ENCODE measurements around the gene DDX41.
A peak's percentile ranks its signal among the peaks of the same experiment; 100 is the strongest.
"Not testable (repeated sequence)": the region's sequence is repeated elsewhere in the genome, so short reads cannot be mapped to it uniquely, and the experiment has no call there.

Gene DDX41

DNA sequence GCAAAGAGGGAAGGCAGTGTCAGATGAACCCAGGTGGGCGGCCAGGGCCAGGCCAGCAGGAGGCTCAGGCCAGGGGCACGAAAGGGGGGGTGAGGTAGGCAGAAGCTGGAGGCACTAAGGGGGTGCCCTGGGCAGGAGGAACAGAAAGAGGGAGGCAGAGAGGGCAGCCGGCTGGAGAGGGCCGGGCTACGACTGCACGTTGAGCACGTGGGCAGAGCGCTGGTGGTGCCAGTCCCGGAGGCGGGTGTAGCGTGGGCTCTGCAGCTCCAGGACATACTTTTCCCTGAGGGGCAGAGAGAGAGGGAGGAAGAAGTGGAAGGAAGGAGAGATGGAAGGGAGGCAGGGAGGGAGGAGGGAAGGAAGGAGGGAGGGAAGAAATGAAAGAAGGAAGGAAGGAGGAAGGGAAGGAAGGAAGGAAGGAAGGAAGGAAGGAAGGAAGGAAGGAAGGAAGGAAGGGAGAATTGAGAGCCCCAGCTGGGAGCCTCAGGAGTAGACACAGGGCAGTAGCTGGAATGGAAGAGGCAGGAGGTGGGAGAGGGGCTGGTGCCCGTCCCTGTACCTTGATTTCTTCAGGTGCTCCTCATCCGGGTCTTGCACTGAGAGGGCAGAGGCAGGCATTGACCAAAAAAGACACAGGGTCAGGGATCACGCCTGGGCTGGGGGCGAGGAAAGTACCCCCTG lies 26.3 kb downstream of the DDX41 start:
- Histone ChIP-seq H3K27me3 (replicated peaks; ENCODE audit: control insufficient read depth, insufficient read depth, low read length) (no peaks in the 10 kb centered on the region), H3K36me3 (ENCODE audit: control insufficient read depth, insufficient read depth, low read length) (no peaks in the 10 kb centered on the region; the same call in none of the 2 replicates), H3K4me3 (replicated peaks; ENCODE audit: low read depth, low read length) (no peak overlapping the region)
- TF ChIP-seq, protein P1, sequence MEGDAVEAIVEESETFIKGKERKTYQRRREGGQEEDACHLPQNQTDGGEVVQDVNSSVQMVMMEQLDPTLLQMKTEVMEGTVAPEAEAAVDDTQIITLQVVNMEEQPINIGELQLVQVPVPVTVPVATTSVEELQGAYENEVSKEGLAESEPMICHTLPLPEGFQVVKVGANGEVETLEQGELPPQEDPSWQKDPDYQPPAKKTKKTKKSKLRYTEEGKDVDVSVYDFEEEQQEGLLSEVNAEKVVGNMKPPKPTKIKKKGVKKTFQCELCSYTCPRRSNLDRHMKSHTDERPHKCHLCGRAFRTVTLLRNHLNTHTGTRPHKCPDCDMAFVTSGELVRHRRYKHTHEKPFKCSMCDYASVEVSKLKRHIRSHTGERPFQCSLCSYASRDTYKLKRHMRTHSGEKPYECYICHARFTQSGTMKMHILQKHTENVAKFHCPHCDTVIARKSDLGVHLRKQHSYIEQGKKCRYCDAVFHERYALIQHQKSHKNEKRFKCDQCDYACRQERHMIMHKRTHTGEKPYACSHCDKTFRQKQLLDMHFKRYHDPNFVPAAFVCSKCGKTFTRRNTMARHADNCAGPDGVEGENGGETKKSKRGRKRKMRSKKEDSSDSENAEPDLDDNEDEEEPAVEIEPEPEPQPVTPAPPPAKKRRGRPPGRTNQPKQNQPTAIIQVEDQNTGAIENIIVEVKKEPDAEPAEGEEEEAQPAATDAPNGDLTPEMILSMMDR (IDR thresholded peaks at IDR 0.05; ENCODE audit: insufficient read depth, low read length, poor library complexity, severe bottlenecking): no peak
- no peak for DNase-seq (ENCODE audit: extremely low read depth, insufficient read length)

DNA sequence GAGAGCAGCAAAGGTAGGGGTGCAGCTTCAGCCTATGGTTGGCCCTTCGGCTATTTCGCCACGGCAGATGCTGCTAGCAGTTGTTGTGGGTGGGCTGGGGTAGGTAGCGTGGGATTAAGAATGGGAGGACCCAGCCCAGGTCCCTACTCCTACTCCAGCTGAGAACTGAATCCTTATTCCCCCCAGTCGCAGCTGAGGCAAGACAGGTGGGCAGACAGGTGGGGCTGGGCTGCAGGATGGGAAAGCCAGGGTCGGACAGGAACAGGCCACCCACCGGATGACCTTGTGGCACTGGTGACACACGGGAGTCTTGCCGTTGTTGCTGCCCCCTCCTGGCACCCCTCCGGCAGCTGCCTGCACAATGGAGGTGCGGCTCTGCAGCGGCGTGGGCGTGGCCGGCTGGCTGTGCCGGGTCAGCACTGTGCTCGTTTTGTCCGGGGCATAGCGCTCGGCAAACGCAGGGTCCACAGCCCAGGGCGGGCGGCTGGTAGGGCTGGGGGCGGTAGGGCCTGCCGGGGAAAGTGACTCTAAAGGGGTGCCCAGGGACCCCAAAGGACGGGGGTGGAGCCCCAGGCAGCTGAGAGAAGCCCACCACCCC lies 27.5 kb downstream of the DDX41 start:
- TF ChIP-seq, protein P1 (IDR thresholded peaks at IDR 0.05; ENCODE audit: insufficient read depth, low read length, poor library complexity, severe bottlenecking): peak; percentile 48
- H3K4me3 ChIP-seq (replicated peaks; ENCODE audit: low read depth, low read length): no peak overlapping the region
- H3K27me3 ChIP-seq (replicated peaks; ENCODE audit: control insufficient read depth, insufficient read depth, low read length): no peaks in the 10 kb centered on the region
- no peak for DNase-seq (ENCODE audit: extremely low read depth, insufficient read length)
- H3K36me3 ChIP-seq (ENCODE audit: control insufficient read depth, insufficient read depth, low read length): no peaks in the 10 kb centered on the region; the same call in none of the 2 replicates

DNA sequence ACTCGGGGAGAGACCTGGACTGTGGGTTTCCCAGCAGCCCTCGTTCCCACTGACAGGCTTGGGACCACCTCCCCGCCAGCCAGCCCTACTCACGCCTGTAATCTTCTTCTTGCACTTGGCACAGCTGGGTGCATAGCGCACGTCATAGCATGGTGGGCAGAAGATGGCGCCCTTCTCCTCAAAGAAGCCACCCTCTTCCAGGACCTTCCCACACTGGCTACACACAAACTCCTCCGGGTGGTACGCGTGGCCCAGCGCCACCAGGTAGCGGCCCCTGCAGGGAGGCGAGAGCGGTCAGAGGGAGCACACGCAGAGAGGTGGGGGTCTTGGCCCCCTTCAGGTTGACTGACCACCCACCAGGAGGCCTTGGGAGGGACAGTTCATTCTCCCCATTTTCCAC lies 28.8 kb downstream of the DDX41 start:
- H3K36me3 ChIP-seq (ENCODE audit: control insufficient read depth, insufficient read depth, low read length): no peaks in the 10 kb centered on the region; the same call in none of the 2 replicates
- no peak overlapping the region for H3K4me3 ChIP-seq (replicated peaks; ENCODE audit: low read depth, low read length)
- TF ChIP-seq, protein P1 (IDR thresholded peaks at IDR 0.05; ENCODE audit: insufficient read depth, low read length, poor library complexity, severe bottlenecking): no peak
- DNase-seq (ENCODE audit: extremely low read depth, insufficient read length): no peak
- H3K27me3 ChIP-seq (replicated peaks; ENCODE audit: control insufficient read depth, insufficient read depth, low read length): no peaks in the 10 kb centered on the region

DNA sequence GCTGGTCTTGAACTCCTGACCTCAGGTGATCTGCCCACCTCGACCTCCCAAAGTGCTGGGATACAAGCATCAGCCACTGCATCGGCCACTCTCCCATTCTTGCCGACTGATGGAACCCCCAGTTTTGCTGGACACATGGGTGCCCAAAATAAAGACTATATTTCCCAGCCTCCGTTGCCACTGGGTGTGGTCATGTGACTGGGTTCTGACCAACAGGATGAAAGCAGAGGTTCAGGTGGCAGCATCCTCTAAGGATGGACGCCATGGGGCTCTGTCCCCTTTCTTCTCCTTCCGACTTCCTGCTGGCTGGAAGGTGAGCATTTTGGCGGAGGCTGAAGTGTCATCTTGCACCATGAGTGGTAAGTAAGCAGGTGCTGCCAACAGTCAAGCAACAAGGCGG lies 29.6 kb downstream of the DDX41 start:
- TF ChIP-seq, protein P1 (IDR thresholded peaks at IDR 0.05; ENCODE audit: insufficient read depth, low read length, poor library complexity, severe bottlenecking): no peak
- DNase-seq (ENCODE audit: extremely low read depth, insufficient read length): no peak
- no peaks in the 10 kb centered on the region; the same call in none of the 2 replicates for H3K36me3 ChIP-seq (ENCODE audit: control insufficient read depth, insufficient read depth, low read length)
- H3K27me3 ChIP-seq (replicated peaks; ENCODE audit: control insufficient read depth, insufficient read depth, low read length): no peaks in the 10 kb centered on the region
- H3K4me3 ChIP-seq (replicated peaks; ENCODE audit: low read depth, low read length): no peak overlapping the region

DNA sequence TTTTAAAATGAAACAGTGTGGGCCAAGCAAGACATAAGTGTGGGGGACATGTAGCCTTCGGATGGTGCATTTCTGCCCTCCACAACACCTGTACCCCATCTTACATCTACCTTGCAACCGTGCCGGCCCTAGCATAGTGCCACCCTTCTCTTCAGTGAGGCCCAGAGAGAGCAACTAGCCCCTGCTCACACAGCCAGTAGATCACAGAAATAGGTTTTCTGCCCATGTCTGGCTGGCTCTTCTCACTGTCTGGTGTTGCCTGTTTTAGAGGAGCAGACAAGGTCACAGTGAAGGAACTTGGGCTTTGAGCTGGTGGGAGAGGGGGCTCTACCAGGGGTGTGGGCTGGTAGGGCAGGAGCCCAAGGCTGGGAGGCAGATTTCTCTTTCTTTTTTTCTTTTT lies 30.5 kb downstream of the DDX41 start:
- DNase-seq (ENCODE audit: extremely low read depth, insufficient read length): no peak
- Histone ChIP-seq H3K36me3 (ENCODE audit: control insufficient read depth, insufficient read depth, low read length) (no peaks in the 10 kb centered on the region; the same call in none of the 2 replicates), H3K27me3 (replicated peaks; ENCODE audit: control insufficient read depth, insufficient read depth, low read length) (no peaks in the 10 kb centered on the region), H3K4me3 (replicated peaks; ENCODE audit: low read depth, low read length) (no peak overlapping the region)
- TF ChIP-seq, protein P1 (IDR thresholded peaks at IDR 0.05; ENCODE audit: insufficient read depth, low read length, poor library complexity, severe bottlenecking): no peak

DNA sequence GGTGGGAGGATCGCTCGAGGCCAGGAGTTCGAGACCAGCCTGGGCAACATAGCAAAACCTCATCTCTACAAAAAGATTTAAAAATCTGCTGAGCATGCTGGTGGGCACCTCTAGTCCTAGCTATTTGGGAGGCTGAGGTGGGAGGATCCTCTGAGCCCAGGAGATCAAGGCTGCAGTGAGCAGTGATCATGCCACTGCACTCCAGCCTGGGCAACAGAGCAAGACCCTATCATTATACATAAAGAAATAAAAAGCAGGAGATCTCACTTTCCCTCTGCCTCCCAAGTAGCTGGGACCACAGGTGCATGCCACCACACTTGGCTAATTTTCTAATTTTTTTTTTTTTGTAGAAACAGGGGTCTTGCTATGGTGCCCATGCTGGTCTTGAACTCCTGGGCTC lies 31.0 kb downstream of the DDX41 start:
- not testable (repeated sequence) for H3K36me3 ChIP-seq (ENCODE audit: control insufficient read depth, insufficient read depth, low read length); DNase-seq (ENCODE audit: extremely low read depth, insufficient read length); H3K4me3 ChIP-seq (replicated peaks; ENCODE audit: low read depth, low read length); H3K27me3 ChIP-seq (replicated peaks; ENCODE audit: control insufficient read depth, insufficient read depth, low read length)
